Measurements from ENCODE around the gene SLC1A2.

Gene SLC1A2

GRCh38 chr11:35245056-35245455, 174.3 kb downstream of the SLC1A2 start:
- DNase-seq (ENCODE audit: low read depth in 2 of 2) = no peak

- no peak for DNase-seq (ENCODE audit: low read depth in 2 of 2)
Observed at GRCh38 chr11:35243774-35244173, 175.6 kb downstream of the SLC1A2 start.

GRCh38 chr11:35242412-35243242, 176.7 kb downstream of the SLC1A2 start:
- DNase-seq (ENCODE audit: low read depth in 2 of 2) = no peak

GRCh38 chr11:35241531-35241930, 177.8 kb downstream of the SLC1A2 start:
- no peak for DNase-seq (ENCODE audit: low read depth in 2 of 2)

- no peak for DNase-seq (ENCODE audit: low read depth in 2 of 2)
Observed at GRCh38 chr11:35241083-35241482, 178.3 kb downstream of the SLC1A2 start.

- no peak for DNase-seq (ENCODE audit: low read depth in 2 of 2)
Observed at GRCh38 chr11:35239471-35240075, 179.8 kb downstream of the SLC1A2 start.

- DNase-seq (ENCODE audit: low read depth in 2 of 2) = no peak
Observed at GRCh38 chr11:35238882-35239281, 180.5 kb downstream of the SLC1A2 start.

GRCh38 chr11:35237860-35238715, 181.3 kb downstream of the SLC1A2 start:
- no peak for DNase-seq (ENCODE audit: low read depth in 2 of 2)

GRCh38 chr11:35237351-35237750, 182.0 kb downstream of the SLC1A2 start:
- DNase-seq (ENCODE audit: low read depth in 2 of 2) = no peak

- no peak for DNase-seq (ENCODE audit: low read depth in 2 of 2)
Observed at GRCh38 chr11:35236667-35237003, 182.7 kb downstream of the SLC1A2 start.

- DNase-seq (ENCODE audit: low read depth in 2 of 2) = peak in 1 of 2 donors; percentile 37
Observed at GRCh38 chr11:35235936-35236666, 183.3 kb downstream of the SLC1A2 start.

GRCh38 chr11:35235498-35235897, 183.9 kb downstream of the SLC1A2 start:
- no peak for DNase-seq (ENCODE audit: low read depth in 2 of 2)

GRCh38 chr11:35235157-35235468, 184.2 kb downstream of the SLC1A2 start:
- no peak for DNase-seq (ENCODE audit: low read depth in 2 of 2)

- no peak for DNase-seq (ENCODE audit: low read depth in 2 of 2)
Observed at GRCh38 chr11:35234460-35235156, 184.8 kb downstream of the SLC1A2 start.

- no peak for DNase-seq (ENCODE audit: low read depth in 2 of 2)
Observed at GRCh38 chr11:35233518-35233917, 185.8 kb downstream of the SLC1A2 start.

GRCh38 chr11:35232891-35233330, 186.4 kb downstream of the SLC1A2 start:
- DNase-seq (ENCODE audit: low read depth in 2 of 2) = no peak

- DNase-seq (ENCODE audit: low read depth in 2 of 2) = no peak
Observed at GRCh38 chr11:35231076-35231860, 188.1 kb downstream of the SLC1A2 start.

- no peak for DNase-seq (ENCODE audit: low read depth in 2 of 2)
Observed at GRCh38 chr11:35230388-35230787, 189.0 kb downstream of the SLC1A2 start.

GRCh38 chr11:35228328-35228725, 191.0 kb downstream of the SLC1A2 start:
- DNase-seq (ENCODE audit: low read depth in 2 of 2) = no peak

- DNase-seq (ENCODE audit: low read depth in 2 of 2) = no peak
Observed at GRCh38 chr11:35227576-35228327, 191.6 kb downstream of the SLC1A2 start.
